HG03457 (cell line): ENCODE data around the gene AQP5.

Experiments
- ATAC-seq: cut with Tn5 transposase; IDR thresholded peaks from one replicate; pipeline ENCODE4 v1.9.1; 2021; ENCODE audit warnings: moderate number of reproducible peaks; ENCODE audit not compliant: unreplicated experiment

Gene AQP5

DNA sequence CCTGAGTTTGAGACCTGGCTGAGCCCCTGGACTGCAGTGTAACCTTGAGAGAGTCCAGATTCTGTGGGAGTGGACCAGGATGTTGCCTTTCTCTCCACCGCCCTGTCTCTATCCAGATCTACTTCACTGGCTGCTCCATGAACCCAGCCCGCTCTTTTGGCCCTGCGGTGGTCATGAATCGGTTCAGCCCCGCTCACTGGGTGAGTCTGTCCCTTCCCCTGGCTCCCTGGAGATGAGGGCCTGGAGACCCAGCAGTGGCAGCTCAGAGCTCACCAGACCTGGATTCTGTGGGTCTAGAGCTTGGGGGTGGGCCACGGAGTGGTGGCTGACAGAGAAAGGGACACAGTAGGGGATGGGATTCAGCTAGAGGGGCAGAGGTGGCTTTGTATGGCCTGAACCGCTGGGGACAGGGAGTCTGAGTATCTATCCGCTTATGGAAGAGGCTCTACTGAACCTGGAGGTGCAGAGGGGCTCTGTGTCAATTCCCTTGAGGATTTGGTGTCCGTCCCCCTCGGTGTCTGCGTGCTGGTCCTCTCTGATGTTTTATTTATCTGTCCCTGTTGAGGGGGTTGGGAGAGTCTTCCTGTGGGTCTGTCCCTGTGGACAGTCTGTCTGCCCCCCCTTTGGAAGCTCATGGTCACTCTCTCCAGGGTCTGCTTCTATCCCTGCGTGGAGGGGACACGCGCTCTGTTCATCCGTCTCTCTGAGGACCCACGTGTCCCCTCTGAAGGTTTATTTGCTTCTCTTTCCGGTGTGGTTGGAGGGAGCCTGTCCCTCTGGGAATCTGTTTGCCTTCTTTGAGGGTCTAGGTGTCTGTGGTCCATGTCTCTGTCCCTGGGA is 2.5 kb downstream of the AQP5 start:
- no peak for ATAC-seq

DNA sequence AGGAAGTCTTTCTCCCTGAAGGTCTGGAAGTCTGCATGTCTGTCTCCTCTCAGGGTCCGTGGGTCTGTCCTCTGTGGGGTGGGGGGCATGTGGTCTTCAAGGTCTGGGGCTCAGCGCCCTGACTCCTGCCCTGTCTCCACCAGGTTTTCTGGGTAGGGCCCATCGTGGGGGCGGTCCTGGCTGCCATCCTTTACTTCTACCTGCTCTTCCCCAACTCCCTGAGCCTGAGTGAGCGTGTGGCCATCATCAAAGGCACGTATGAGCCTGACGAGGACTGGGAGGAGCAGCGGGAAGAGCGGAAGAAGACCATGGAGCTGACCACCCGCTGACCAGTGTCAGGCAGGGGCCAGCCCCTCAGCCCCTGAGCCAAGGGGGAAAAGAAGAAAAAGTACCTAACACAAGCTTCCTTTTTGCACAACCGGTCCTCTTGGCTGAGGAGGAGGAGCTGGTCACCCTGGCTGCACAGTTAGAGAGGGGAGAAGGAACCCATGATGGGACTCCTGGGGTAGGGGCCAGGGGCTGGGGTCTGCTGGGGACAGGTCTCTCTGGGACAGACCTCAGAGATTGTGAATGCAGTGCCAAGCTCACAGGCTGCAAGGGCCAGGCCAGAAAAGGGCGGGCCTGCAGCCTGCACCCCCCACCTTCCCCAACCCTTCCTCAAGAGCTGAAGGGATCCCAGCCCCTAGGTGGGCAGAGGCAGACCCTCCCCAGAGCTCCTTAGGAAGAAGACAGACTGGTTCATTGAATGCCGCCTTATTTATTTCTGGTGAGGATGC is 3.4 kb downstream of the AQP5 start:
- no peak for ATAC-seq

DNA sequence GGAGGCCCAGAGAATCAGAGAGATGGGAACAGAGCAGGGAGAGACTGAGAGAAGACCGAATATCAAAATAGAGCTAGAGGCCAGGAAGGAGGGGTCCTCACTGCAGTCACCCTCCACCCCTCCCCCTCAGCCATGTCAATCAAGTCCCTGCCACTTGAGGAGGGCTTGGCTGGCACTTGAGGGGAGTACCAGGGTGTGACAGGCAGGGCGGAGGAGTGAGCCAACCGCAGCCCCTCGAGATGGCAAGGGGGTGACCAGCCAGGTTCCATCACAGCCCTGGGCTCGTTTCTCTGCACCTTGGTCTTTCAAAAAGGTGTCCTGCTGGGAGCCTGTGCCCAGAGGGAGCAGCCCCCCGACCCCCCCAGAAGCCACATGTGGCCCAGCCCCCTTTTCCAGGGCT is 4.2 kb downstream of the AQP5 start:
- no peak for ATAC-seq

DNA sequence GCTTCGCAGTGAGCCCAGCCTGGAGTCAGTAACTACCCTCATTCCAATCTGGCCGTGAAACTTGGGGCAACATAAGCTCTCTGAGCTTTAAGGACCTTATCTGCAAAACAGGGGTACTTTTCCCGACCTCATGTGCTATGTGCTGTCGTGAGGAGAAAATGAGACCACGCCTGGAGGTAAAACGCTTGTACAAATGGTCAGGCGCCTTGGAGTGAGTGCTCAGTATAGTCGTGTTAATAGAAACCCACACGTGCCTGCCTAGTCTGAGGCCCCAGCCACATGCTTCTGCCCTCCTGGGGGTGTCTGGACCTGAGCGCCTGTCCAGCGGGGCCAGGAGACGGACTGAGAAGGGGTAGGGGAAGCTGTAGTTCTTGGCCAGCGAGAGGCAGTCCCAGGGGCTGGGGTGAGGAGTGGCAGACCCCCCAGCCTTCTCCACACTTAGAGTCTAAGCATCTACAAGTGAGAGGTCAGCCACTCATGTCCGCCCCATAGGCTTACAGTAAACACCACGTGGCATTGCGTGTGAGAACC is 4.9 kb downstream of the AQP5 start:
- no peak for ATAC-seq

DNA sequence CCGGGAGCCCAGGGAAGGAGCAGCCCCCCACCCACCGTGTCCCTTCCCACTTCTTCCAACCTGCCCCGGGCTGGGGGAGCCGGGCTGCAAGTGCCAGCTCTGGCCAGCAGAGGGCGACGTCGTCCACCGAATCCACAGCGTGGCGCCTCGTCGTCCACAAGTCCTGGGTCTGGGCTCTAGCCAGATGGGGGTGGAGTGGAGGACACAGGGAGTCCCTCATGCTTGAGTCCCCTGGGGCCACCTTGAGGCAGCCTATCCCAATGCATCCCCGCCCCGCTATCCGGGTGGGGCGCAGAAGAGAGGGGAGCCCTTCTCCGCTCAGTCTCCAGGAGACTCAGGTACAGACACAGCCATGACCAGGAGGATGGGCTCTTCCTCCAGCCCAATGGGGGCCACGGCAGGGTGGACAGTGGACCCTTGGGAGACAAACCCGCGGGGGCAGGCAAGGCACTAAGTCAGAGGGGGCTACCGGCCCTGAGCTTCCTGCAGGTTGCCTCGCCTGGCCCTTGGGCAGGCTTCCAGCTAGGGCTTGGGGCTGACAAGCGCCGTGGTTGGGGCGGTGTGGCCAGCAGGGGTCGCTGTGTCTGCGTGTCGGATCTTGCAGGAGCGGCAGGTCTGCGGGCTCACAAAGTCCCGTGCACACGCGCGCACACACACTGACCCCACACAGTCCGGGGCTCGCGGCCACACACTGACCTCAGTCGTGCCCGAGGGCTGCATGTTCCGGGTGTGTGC is 5.5 kb downstream of the AQP5 start:
- peak; percentile 52 for ATAC-seq

DNA sequence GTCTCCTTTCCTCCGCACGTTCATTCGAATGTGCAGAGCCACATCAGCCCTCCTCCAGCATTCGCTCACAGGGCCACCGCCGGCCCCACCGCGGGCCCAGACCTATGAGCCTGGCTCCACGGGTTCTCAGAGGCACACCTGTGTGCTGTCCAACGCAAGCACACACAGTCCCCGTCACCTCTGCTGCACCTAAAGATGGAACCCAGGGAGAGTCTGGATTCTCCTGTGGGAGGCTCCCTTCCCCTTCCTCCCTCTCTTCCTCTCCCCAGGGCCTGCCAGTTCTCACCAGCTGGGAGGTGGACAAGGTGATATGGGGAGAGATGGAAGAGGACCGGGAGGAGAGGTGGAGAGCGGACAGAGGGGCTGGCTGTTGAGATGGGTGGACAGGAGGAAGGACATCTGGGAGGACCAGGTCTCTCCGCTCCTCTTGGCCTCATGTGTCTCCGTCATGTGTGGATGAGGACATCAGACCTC is 6.1 kb downstream of the AQP5 start:
- ATAC-seq, result no peak

DNA sequence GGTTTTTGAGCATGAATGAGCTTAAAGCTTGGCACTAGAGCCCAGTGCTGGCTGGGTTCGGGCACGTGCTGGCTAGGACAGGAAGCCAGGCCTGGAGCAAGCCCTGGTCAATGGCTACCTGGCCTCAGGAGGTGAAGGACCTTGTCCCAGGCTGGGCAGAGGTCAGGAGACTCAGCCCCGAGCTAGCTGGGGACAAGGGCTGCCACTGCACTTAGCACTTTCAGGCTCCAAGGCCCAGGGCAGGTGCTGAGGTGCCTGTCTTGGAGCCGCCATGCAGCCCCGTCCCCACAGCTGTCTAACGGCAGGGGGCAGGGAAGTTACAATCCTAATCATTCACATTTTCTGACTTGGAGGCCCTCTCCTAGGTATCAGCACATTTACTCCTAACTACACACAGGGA is 6.8 kb downstream of the AQP5 start:
- no peak for ATAC-seq

DNA sequence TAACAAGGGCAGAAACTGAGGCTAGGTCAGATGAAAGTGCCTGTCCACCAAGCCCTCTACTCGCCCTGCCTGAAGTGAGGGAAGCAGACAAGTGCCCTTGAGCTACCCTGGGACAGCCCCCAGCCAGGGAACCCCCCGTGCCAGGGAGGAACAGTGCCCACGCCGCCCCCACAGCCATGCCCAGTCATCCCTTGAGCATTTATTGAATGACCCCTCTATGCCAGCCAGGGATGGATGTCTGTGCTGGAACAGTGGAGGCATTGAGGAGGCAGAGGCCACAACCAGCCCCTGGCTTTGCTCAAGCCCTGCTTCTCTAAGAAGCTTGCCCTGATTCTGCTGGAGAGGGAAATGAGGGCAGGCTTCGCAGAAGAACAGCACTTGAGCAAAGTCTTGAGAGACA is 7.4 kb downstream of the AQP5 start:
- ATAC-seq, result no peak

DNA sequence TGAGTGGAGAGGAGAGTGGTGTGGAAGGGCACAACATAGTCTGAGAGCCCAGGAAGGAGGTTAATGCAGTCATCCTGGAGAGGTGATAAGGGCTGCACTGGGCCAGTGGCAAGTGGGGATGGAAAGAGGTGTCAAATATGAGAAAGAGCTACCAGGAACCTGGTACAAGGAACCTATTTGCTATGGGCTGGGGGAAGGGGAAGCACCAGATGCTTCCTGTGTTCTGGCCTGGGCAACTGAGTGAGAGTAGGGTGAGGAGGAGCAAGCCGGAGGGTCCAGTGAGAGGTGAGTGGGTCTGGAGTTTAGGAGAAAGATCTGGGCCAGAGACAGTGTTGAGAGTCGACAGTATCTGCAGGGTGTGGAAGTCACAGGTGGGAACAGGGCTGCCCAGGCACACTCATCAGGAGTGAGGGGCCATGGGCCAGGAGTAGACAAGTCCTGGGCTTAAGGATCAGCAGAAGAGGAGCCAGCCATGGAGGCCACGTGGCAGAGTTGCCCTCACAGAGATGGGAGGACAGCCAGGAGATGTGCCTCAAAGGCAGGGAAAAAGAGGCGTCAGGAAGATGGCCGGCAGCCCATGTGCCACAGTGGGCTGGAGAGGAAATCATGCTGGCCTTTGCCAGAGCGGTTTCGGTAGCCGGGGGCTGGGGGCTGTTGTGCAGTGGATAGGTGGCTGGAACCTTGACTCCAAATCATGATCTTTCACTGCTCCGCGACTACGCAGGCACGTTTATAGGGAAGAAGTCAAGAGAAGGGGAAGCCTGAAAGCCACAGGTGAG is 8.2 kb downstream of the AQP5 start:
- no peak for ATAC-seq

DNA sequence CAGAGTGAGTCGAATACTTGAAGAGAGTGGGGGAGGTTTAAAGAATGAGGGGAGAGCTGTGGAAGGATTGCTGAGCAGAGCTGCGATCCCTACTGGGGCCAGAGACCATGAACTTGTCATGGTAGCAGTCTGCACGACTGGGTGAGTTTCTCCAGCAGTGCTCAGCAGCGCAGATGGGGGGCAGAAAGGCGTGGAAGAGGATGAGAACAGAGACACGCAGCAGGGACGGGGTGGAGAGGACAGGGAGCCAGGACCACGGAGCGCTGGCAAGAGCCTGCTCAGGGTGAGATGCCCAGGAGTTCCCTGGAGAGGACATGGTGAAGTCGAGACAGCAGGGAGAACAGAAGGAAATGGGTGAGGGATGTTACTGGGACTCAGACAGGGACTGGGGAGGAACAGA is 9.0 kb downstream of the AQP5 start:
- ATAC-seq, result no peak

DNA sequence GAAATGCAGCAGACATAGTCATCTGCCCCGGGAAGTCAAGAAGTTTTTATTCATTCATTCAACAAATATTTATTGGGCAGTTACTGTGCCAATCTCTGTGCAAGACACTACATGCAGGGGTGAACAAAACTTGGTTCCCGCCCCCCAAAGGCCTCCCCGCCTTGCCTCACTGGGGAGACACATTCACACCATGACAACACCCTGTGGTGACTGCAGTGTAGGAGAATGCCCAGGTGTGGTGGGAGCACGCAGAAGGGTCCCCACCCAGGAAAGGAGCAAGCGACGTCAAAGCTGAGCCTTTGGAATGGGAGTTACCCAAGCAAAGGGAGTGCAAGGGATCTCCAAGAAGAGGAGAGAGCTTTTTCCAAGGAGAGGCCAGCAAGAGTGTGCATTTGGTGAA is 9.5 kb downstream of the AQP5 start:
- no peak for ATAC-seq

DNA sequence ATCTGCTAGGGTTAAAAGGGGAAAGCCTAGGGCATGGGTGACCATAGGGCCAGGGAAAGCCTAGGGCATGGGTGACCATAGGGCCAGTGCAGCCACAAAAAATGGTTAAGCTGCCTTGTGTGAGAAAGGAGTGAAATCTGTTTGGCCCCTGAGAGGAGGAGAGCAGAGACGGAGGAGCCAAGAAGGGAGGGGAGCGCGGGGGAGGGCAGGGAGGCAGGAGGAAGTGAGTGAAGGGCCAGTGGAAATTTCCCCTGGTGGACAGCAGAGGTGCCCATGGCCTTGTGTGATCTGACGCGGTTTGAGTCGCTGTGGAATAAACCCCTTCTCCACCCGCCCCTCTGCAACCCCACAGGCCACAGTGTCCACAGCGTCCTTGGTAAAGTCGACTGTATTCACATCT is 10.5 kb downstream of the AQP5 start:
- ATAC-seq, result no peak

DNA sequence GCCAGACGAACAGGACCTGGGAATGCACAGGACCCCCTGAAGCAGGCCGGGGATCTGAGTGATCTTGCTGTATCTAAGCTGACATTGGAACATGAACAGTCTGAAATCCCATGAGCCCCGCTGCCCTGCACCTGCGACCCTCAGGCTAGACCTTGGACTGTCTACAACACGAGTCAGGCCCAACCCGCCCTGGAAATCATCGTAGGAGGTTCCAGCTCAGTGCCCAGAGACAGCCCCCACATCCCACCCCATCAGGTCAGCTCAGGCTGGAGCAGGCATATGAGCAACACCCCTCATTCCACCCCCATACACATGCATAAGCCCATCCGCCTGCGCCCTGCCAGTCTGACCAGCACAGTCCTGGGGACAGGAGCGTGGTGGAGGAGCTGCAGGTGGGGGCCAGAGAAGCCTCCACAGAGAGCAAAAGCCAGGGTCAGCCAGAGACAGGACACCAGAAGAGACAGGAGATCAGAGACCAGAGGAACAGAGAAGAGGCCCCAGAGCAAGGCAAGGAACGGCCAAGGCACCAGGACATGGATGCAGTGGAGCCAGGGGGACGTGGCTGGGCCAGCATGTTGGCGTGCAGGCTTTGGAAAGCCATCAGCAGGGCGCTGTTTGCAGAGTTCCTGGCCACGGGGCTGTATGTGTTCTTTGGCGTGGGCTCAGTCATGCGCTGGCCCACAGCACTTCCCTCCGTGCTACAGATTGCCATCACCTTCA is 11.1 kb downstream of the AQP5 start, which contains the start of gene AQP6:
AQP6 (plus strand) TSS at position 307 of the 720 bp plus-strand sequence; CDS start at position 534, 227 bp downstream.
- ATAC-seq, result no peak

DNA sequence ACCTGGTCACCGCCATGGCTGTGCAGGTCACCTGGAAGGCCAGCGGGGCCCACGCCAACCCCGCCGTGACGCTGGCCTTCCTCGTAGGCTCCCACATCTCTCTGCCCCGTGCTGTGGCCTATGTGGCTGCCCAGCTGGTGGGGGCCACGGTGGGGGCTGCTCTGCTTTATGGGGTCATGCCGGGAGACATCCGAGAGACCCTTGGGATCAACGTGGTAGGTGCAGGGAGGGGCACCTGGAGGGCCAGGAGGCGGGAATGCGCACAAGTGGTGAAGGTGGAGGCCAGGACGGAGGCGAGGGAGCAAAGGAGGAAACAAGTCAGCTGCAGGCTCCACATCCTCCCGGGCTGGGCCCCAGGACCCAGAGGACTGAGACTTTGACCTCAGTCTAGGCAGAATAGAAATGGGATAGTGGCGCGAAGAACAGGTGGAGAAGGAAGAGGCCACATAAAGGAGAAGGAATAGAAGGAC is 11.7 kb downstream of the AQP5 start:
- ATAC-seq, result no peak

DNA sequence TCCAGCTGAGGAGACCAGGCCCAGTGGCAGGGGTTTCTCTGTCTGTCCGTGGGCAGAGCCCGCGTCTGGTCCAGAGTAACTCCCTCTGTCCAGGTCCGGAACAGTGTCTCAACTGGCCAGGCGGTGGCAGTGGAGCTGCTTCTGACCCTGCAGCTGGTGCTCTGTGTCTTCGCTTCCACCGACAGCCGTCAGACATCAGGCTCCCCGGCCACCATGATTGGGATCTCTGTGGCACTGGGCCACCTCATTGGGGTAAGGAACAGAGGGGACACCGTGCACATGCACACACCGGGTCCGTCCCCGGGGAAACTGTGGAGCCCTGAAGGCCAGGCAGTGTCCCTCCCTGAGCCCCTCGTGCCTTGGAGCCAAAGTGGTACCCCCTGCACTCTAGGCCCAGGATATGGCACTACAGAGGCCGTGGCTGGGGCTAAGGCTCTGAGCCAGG is 12.6 kb downstream of the AQP5 start:
- no peak for ATAC-seq

DNA sequence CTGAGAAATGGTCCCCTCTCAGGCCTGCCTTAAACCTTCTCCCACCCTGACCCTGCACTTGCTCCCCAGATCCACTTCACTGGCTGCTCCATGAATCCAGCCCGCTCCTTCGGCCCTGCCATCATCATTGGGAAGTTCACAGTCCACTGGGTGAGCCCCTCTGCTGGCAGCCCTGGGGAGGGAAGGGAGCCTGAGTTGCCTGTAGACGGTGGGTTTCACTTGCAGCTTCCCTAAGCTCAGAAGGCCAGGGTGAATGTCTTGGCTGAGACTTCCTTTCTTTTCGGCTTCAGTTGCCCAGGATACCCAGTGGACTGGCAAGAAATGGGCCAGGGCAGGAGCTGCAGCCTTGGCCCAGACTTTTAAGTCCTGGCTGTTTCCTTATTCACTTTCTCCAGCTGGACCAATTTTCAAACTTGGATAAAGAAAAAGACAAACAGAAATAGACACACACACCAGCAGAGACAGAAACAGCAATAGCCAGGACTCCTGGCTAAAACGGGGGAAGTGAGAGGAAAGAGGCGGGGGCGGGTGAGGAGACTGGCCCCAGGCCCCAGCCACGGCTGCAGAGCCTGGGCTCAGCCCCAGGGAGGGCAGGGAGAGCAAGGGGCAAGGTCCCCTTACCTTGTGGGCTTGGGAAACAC is 13.1 kb downstream of the AQP5 start:
- ATAC-seq, result no peak

DNA sequence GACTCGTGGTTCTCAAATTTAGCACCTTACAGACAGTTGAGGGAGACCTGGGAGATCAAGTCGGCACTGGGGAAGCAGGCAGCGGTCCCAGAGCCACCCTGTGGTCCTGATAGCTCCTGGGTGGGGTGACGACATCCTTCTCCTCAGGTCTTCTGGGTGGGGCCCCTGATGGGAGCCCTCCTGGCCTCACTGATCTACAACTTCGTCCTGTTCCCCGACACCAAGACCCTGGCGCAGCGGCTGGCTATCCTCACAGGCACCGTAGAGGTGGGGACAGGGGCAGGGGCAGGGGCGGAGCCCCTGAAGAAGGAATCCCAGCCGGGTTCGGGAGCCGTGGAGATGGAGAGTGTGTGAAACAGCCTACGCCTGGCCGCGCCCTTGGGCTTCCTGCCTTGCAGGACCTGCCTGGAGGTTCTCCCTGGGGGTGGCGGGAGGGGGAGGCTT is 13.7 kb downstream of the AQP5 start:
- no peak for ATAC-seq

DNA sequence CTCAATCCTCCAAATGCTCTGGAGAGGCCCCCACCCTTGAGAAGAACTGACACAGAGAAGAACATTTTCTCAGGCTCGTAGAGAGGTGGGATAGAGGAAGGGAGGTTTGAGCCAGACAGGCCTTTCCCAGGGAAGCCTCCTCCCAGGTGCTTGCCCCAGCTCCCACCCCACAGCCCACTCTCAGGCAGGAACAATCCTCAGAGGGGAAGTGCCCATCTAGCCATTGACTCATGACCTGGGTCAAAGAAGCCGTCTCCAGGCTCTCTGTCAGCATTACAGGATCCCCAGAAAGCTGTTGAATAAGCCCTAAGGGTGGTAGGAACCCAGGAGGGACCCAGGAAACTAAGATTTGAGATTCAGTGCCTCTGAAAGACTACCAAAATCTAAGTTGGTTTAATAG is 14.9 kb downstream of the AQP5 start:
- no peak for ATAC-seq

DNA sequence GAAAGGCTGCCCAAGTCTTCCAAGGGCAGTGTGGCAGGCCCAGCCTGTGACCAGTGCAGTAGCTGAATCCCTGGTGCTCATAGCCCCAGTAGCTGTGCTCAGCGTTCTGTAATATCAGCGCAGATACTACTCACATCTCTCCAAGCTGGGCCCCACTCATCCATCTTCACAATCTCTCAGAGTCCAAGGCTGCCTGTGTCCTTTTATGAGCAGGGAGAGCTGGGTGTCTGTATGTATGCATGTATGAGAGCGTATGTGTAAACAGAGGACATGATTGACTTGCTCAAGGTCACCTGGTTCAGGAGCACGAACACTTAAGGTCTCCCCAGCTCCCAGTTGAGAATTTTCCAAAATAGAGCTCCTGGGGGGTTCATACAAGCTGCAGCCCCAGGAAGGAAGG is 16.5 kb downstream of the AQP5 start:
- ATAC-seq, result no peak
